GM18505 (cell line): ENCODE results near the gene SETD2.

Source experiments
- ATAC-seq: cut with Tn5 transposase; IDR thresholded peaks from one replicate; pipeline ENCODE4 v1.9.1; 2021; ENCODE audit not compliant: unreplicated experiment
- POLR2A ChIP-seq: IDR thresholded peaks from 4 replicates; pipeline ENCODE4 v1.6.1; 2011; ENCODE audit warnings: borderline replicate concordance; ENCODE audit not compliant: insufficient read depth, insufficient read length; ENCODE audit errors: extremely low read depth

SETD2 gene

DNA sequence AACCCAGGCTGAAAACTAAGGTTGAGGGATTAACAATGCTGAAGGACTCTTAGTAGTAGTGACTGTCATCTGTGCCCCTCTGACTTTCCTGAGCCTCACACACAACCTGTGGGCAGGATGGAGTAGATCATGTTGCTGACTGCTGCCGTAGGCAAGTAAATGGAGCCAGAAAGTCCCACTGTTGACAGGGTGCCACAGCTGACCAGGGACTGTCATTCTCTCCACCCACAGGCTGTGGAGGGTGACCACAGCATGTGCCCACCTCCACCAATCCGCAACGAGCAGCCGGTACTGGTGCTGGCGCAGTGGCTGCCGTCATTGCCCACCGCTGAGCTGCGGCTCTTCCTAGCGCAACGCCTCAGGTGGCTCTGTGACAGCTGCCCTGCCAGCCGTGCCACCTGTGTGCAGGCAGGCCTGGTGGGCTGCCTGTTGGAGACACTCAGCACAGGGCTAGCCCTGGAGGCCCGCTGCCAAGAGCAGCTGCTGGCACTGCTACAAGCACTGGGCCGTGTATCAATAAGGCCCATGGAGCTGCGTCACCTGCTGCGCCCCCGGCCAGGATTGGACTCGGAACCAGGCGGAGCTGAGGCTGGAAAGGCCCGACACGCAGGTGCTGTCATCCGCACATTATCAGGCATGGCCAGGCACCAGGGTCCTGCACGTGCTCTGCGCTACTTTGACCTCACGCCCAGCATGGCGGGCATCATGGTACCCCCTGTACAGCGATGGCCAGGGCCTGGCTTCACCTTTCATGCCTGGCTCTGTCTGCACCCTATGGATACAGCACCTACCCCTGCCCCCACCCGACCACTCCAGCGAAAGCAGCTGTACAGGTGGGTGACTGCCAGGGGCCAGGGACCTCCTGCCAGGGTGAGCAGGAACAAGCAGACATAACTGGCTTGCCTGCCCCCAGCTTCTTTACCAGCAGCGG is 168.8 kb downstream of the SETD2 start:
- ATAC-seq: no peak
- peak; percentile 25 for TF ChIP-seq POLR2A

GRCh38 chr3:46993986-46994385 is 169.9 kb downstream of the SETD2 start:
- no peak for ATAC-seq
- TF ChIP-seq POLR2A: no peak

DNA sequence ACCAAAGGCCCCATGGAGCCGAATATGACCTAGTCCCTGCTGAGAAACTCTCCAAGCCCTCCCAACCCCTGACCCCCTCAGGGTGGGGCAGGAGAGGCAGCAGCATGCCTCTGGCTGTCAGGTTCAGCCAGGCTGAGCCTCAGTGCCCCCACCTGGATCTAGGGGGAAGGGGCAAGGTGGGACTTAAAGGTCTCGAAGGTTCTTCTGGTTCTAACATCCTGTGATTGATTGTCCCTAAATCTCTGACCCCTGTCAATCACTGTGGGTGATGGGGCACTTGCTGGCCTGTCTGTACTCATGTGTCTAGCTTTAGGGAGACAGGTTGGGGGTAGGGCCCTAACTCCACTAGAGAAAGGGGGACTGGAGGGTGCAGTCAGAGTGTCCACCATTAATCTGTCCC is 170.6 kb downstream of the SETD2 start:
- TF ChIP-seq POLR2A: no peak
- ATAC-seq: no peak

GRCh38 chr3:46992231-46992630 is 171.7 kb downstream of the SETD2 start:
- no peak for ATAC-seq
- no peak for TF ChIP-seq POLR2A

GRCh38 chr3:46991406-46992165 is 172.3 kb downstream of the SETD2 start:
- ATAC-seq: no peak
- no peak for TF ChIP-seq POLR2A

GRCh38 chr3:46990573-46991374 is 173.1 kb downstream of the SETD2 start:
- TF ChIP-seq POLR2A: peak; percentile 15
- ATAC-seq: no peak

- TF ChIP-seq POLR2A: no peak
- ATAC-seq: no peak
These were observed 174.6 kb downstream of the SETD2 start for GRCh38 chr3:46989146-46989810.

GRCh38 chr3:46988616-46989015 is 175.3 kb downstream of the SETD2 start:
- TF ChIP-seq POLR2A: no peak
- no peak for ATAC-seq

GRCh38 chr3:46987743-46988401 is 176.0 kb downstream of the SETD2 start:
- peak; percentile 69 for ATAC-seq
- peak; percentile 62 for TF ChIP-seq POLR2A

DNA sequence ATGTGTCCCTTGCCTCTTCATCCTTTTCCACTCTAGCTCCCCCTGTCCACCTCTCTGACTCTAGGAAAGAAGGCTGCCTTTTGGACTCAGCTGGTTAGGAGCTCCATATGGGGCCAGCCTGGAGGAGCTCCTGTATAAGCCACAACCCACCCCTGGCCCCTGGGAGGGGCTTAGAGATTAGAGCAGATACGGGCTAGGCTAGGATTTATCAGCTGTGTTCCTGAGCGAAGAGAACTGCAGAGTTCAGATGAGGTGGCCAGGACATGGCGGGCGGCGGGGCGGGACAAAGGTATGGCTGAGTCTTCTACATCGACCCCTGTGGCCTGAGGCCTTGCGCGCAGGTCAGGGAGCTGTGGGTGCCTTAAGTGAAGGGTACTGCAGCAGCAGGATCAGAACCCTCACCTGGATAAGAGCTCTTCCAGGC is 176.6 kb downstream of the SETD2 start:
- TF ChIP-seq POLR2A: no peak
- no peak for ATAC-seq

DNA sequence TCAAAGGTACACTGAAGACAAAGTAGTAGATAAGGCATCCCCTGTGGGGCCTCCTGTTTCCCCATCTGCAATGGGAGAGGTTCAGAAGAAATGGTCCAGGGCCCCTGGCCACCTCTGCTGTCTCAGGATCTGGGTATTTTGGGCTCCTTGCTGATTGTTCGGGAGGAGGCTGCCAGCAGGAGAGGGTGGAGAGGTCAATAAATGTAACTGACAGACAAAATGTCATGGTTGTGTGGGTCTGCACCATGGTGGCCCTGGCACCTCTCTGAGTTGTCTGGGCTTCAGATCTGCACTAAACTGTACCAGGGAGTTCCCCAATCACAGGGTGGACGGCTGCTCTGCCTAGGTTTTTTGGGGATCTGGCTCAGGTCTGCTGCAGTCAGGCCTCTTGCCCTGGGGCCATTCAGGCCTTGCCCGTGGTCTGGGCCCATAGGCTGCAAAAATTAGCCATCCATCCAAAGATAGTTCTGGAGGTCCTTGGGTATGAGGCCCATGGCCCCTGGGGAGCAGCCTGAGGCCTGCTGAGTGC is 177.1 kb downstream of the SETD2 start:
- TF ChIP-seq POLR2A: no peak
- no peak for ATAC-seq
